HG03354 (cell line): Measurements from ENCODE around the gene SETD7.
A peak's percentile ranks its signal among the peaks of the same experiment; 100 is the strongest.

ENCODE experiments used
- ATAC-seq: cut with Tn5 transposase; IDR thresholded peaks from one replicate; pipeline ENCODE4 v1.9.1; 2021; ENCODE audit warnings: mild to moderate bottlenecking; ENCODE audit not compliant: unreplicated experiment, poor library complexity, severe bottlenecking

SETD7 gene

DNA sequence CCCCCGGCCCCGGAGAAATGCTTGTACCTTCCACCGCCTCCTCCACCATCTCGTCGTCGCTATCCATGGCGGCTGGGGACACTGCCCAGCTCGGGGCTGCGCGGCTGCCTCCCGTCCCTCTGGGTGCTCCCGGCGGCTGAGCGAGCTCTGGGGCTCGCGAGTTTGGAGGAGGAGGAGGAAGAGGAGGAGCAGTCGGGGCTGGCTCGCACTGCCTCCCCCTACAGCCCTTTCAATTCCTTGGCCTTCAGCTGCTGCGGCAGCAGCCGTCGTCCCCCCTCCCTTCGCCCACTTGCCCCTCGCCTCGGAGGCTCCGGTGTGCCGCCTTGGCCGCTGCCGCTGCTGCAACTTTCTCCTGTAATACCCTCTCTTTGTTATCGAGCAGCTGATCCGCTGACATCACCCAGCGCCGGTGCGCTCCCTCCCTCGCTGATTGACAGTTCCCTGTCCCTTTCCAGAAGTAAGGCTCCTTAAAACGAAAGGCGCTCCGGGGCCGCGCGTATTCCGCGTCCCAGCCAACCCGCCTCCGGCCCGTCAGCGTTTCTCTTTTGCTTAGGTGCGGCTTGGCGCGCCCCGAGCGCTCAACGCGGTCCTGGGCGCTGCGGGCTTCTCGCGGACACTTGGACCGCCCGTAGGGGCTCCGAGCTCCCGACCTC, at the start of gene SETD7:
Gene SETD7 (minus strand): TSS at position 149 of the 653 bp plus-strand sequence. CDS start 82 bp downstream, at position 67.
- ATAC-seq = peak; percentile 32

DNA sequence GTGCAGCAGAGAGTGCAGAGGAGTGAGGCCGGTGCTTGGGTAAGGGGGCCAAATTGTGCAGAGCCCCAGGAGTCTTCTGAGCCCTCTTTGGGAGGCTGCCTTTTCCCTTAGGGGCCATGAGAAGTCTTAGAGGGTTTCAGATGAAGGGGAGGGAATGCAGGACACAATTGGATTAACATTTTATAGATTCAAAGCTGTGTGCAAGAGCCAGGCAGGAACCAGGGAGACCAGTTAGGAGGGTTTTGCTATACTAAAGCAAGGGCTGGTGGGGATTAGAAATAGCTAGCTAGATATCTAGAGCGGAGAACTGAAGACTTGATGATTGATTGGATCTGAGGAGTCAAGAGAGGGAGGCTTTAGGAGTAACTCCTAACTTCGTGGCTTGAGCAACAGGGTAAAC, 49.5 kb upstream of the SETD7 start:
- no peak for ATAC-seq

DNA sequence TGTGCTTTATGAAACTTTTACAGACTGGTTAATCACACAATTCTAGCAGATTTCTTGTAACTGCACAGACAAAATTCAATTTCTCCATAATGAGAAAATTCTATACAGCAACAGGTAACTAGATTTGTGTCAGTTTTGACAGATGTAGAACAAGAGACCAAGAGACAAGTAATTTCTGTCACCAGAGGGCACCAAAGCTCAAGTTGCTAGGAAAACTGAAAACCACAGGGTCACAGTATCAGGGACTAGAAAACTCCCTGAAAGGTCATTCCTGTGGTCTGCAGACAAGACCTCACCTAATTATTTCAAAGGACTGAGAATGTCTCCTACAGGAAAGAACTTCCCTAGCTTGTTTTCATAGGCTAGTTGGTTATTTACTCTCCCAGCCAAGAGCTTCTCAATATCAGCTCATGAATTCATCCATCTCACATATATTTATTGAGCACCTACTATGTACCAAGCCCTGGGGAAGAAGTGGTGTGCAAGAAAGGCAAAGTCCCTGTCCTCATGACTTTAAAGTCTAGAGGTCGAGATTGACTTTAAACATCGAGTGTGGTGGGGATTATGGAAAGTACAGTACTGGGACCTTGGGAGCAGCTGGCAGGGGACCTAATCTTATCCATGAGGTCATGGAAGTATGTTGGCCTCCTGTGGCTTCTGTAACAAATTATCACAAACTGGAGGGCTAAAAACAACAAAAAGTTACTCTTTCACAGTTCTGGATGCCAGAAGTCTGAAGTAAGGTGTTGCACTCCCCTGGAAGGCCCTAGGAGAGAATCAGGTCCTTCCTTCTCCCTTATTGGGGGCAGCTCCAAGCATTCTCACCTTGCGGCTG, 47.8 kb upstream of the SETD7 start:
- ATAC-seq = no peak

DNA sequence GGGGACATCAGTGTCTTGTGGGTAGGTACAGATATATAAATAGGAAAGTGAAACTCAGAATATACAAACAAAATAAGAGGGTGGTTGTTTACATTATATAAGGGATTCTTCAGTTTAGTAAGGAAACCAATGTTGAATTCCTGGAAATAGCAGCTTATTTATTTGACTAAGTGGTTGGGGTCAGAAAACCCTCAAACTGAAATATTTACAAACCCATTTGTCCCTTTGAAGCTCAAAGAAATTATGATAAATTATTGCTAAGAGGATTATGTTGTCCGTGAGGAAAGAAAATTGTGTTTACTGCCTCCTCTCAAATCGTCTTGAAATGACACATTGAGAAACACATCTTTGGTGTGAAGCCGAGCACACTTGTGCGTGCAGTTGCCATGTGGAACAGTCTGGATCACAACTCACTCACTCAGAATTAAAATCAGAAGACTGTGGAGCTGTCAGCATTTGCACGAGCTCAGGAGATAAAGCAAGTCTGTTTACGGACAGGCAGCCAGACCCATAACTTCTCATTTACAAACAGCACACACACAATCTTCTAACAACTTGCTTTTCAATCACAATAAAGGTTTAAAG, 46.8 kb upstream of the SETD7 start:
- no peak for ATAC-seq

DNA sequence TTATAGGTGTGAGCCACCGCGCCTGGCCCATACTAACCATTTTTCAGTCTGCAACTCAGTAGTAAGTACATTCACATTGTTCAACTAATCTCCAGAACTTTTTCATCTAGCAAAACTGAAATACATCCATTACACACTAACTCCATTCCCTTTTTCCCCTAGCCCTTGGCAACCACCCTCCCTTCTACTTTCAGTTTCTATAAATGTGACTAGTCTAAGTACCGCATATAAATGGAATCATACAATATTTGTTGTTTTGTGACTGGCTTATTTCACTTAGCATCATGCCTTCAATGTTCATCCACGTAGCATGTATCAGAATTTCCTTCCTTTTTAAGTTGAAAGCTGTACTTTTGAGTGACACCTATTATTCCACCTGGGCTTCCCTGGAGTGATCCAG, 44.6 kb upstream of the SETD7 start:
- no peak for ATAC-seq

DNA sequence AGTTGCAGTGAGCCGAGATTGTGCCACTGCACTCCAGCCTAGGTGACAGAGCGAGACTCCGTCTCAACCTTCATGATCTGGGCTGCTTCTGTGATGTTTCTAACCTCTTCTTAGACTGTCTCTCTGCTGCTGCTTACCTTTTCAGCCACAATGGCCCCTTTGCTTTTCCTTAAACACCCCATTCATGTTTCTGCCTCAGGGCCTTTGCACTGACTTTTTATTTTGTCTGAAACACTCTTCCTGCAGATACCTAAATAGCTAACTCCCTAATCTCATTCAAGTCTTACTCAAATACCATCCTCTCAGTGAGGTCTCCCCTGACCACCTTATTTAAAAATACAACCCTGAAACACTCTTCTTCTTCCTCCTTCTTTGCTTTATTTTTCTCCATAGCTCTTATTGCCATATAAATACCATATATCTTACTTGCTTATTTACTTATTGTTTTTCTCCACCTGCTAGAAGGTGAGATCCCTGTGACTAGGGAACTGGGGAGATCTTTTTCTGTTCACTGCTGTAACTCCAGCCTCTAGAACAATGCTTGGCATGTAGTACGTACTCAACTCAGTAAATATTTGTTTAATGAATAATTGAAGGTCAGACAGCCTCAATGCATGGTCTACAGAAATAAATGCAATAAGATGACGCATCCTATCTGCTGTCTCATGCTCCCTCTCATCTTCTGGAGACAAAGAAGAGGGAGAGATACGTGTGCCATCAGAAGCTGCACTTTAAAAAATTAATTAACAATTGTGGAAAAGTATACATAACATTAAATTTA, 43.8 kb upstream of the SETD7 start:
- no peak for ATAC-seq

DNA sequence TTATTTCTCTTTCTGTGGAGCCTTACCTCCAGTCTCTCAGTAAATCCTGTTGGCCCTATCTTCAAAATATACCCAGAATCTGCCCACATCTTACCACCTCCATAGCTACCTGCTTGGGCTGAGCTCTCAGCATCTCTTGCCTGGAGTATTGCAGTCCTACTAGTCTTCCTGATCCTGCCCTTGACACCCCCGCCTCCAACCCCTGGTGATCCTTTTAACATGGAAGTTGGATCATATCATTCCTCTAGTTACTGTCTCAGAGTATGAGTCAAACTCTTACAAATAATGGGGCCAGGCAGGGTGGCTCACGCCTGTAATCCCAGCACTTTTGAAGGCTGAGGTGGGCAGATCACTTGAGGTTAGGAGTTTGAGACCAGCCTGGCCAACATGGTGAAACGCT, 43.1 kb upstream of the SETD7 start:
- ATAC-seq = no peak

DNA sequence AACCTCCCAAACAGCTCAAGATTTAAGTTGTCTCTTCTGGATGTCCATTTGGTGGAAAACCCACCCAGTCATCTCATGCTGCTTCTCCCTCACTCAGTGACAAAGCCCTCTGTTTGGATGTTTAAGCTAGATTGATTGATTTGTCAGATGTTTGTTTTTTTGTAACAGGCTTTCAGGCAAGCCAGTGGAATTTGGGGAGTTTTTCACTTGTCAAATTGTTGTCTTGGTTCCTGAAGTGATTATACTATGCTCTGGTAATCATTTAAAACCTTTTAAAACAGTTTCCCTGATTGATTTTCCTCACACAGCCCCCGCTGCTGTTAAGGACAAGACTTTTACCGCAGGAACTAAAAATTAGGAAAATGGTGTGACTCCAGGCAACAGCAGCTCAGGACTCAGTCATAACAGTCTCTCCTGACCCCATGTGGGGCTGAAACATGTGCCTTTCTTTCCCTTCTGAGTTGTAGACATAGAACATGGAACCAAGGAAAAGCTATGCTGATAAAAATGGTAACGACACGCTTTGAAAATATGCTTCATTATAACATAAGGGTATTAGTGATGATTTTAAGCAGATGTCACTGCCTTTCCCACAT, 40.8 kb upstream of the SETD7 start:
- ATAC-seq = no peak

DNA sequence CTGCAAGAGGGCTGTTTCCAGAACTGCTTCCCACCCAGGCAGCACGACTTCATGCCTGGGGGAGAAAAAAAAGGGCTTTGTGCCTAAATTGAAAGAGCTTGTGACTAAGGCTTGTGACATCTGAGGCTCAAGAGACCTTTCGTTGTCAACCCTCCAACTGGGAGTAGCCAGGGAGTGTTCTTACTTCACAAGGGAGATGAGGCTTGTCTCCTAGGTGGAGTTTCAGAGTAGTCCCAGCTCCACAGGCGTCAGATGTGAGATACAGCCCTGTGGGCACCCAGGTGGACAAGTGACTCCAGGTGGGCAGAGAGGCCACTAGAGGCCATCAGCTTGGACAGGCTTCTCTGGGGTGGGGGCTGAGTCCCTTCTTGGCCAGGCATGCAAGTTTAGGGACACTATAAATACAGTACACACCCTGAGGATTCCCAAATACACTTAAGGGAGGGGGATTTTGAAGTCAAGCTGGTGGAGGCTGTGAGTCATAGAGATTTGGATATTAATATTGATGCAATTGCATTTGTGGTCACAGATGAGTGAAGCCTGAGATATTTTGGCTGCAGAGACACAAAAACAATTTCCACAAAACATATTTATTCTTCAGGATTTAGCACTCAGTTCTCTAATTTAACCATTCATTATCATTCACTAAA, 40.1 kb upstream of the SETD7 start:
- ATAC-seq = no peak

DNA sequence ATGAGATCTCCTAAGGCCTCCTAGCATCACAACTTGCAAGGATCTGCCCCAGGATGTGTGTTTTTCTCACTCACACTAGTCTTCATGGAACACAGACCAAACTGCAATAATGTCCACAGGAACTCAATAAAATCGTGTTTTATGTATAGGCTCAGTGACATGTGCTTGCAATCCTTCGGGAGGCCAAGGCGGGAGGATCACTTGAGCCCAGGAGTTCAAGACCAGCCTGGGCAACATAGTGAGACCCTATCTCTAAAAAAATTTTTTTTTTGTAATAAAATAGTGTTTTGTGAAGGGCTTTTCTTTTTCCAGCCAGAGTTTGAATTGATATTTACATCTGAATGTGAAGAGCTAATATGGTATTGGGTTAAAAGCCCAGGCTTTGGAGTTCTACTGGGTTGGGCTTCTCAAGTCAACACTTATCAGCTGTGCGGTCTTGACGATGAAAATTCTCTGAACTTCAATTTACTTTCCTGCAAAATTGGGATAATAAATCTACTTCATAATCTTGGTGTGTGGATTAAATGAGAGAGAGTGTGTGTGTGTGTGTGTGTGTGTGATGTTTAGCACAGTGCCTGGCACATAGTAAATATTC, 38.7 kb upstream of the SETD7 start:
- ATAC-seq = no peak

DNA sequence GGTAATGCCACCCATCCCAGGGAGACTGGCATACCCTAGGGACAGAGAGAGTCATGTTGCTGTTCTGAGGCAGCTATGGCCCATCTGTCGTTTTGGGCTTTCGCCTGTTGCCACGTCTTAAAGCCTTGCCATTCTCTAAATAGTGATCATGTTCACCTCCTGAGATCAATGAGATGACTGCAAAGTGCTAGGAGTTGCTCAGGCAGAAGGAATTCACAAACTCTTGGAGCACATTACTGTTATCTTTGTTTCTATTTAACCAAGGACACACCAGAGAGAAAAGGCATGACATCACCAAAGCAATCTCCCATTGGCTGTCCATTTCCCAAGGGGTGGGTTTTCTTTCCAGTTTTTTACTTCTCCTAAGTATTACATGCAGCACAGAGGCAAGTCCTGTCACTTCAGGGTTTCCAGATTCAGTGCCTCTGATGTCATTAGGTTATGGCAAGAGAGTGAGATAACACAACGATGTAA, 37.1 kb upstream of the SETD7 start:
- ATAC-seq = no peak

DNA sequence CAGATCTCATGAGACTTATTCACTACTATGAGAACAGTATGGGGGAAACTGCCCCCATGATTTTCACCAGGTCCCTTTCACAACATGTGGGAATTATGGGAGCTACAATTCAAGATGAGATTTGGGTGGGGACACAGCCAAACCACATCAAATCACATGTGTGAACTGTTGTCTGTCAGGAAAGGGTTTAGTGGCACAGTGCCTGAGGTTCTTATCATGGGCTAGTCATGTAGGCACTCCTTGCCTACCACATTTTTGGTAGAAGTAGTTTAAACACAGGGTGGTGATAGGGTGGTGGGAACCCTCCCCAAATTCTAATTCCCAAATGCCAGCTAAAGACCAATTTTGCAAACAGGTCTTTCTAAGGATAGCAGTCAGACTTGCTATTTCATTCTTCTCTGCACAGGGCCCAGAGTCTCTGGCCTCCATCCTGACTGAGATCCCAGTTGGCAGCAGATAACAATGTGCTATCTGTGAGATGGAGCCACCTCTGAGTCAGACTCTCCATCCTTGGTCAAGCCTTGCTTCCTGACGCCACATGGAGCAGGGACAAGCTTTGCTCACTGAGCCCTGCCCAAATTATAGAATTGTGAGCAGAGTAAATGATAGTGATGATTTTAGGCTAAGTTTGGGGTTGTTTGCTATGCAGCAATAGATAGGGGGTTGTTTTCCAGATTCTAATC, 33.5 kb upstream of the SETD7 start:
- no peak for ATAC-seq

DNA sequence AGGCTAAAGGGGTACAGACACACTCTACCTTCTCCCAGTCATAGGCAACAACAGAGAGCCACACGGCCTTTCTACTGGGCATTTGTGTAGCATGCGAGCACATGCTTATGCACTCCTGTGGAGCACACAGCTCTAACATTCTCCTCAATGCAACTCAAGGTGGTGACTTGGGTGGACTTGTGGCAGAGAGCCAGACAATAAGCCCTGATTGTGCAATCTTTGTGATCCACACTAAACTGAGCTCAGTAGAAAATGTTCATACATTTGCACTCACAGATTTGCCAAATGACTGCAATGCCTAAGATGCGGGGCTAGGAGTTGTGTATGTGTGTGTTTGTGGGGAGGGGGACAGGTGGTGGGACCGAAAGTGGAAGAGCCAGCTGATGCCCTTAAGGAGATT, 31.4 kb upstream of the SETD7 start:
- ATAC-seq = no peak

DNA sequence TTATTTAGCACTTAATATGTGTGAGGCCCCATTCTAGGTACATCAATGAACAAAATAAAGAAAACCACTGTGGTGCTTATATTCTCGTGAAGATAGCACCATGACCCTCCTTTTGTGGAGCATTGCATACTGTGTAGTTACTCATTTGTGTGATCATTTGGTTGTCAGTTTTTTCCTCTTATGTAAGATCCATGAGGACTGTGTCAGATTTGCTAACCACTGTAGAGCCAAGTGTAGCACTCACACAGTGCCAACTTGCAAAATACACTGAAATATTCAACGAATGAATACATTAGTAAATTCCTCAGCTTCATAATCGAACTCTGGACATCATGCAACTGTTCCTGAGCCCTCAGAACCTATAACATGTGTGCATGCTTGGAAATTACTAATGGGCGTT, 29.5 kb upstream of the SETD7 start:
- ATAC-seq = no peak

DNA sequence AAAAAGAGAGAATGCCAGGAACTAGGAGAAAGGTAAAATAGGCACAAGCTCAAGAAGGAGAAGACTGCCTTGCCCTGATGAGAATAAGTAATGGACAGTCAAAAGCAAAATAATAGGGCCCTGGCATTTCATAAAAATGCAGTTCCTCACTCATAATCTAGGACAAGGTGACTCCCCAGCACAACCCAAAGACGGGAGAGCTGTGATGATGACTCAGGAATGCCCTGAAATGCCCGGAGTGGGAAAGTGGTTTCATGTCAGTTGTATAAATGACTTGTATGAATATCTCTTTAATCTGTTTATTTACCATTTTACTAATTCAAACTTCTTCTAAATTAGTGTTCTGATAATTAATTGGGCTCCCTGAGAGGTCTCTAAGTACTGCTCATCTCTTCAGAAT, 28.8 kb upstream of the SETD7 start:
- no peak for ATAC-seq

DNA sequence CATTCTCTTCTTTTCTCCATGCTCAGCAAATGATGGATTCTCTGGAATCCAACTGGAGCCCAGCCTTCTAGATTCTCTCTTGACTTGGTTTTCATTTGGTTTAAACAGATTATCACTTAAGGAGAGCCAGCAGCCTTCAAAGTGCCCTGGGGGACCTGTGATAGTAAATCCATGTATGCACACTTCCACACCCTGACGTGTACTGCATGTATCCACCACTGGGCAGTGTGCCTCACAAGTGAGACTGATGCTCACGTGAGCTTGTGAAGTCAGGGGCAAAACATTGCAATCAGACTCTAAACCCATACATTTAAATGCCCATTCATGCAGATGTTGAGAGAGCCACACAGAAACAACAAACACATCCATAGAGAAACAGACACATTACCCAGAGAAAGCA, 28.0 kb upstream of the SETD7 start:
- ATAC-seq = no peak

DNA sequence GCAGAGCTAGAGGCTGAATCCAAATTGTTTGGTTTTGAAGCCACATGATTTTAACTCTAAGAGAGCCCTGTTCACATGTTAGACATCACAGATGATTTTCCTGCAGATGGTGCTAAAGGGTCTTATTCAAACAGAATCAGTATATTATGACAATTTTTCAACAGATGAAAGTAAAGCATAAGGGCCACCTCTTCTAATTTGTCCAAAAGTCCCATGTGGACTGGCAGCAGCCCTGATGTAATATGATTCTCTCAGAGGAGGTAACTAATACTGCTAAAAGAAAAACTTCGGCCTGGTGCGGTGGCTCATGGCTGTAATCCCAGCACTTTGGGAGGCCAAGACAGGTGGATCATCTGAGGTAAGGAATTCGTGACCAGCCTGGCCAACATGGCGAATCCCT, 26.0 kb upstream of the SETD7 start:
- no peak for ATAC-seq

DNA sequence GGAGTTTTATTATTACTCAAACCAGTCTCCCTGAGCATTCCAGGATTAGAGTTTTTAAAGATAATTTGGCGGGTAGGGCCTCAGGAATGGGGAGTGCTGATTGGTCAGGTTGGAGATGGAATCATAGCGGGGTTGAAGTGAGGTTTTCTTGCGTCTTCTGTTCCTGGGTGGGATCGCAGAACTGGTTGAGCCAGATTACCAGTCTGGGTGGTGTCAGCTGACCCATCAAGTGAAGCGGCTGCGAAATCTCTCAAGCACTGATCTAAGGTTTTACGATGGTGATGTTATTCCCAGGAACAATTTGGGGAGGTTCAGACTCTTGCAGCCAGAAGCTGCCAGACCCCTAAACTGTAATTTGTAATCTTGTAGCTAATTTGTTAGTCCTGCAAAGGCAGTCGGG, 25.1 kb upstream of the SETD7 start:
- ATAC-seq = no peak
